OCI-LY1 (cell line): ENCODE data around the gene HSF2BP.

Experiments
- H2AFZ ChIP-seq: fragments of 200-600 bp; sonication (generic), shearing (Covaris generic); 2 replicates; pipeline ENCODE4 v1.6.0; 2014; ENCODE audit warnings: antibody characterized with exemption, mild to moderate bottlenecking, low read length
- H3F3A ChIP-seq: fragments of 200-600 bp; sonication (generic), shearing (Covaris generic); 2 replicates; pipeline ENCODE4 v1.6.0; 2014; ENCODE audit warnings: mild to moderate bottlenecking, antibody characterized with exemption, low read length, moderate library complexity; ENCODE audit not compliant: insufficient read depth
- H3K27ac ChIP-seq: fragments of 200-600 bp; sonication (generic); 2 replicates; pipeline ENCODE4 v1.5.1; 2014; ENCODE audit warnings: low read length, mixed run types, mild to moderate bottlenecking, low read depth; ENCODE audit not compliant: poor library complexity, severe bottlenecking
- H3K27me3 ChIP-seq: fragments of 200-600 bp; sonication (generic); 2 replicates; pipeline ENCODE4 v1.6.0; 2014; ENCODE audit warnings: antibody characterized with exemption, mild to moderate bottlenecking, low read length, moderate library complexity; ENCODE audit not compliant: insufficient read depth
- H3K36me3 ChIP-seq: fragments of 200-600 bp; sonication (generic); 2 replicates; pipeline ENCODE4 v1.6.1; 2014; ENCODE audit warnings: mild to moderate bottlenecking, antibody characterized with exemption, low read length, moderate library complexity, mixed read lengths; ENCODE audit not compliant: insufficient read depth
- H3K4me1 ChIP-seq: fragments of 200-600 bp; sonication (generic); 2 replicates; pipeline ENCODE4 v1.5.1; 2014; ENCODE audit warnings: mild to moderate bottlenecking, low read length, moderate library complexity; ENCODE audit not compliant: insufficient read depth, severe bottlenecking
- H3K4me2 ChIP-seq: fragments of 200-600 bp; sonication (generic), shearing (Covaris generic); 2 replicates; pipeline ENCODE4 v1.6.1; 2014; ENCODE audit warnings: low read length
- H3K4me3 ChIP-seq: fragments of 200-600 bp; sonication (generic); 2 replicates; pipeline ENCODE4 v1.5.1; 2014; ENCODE audit warnings: low read length, low read depth, mild to moderate bottlenecking, mixed read lengths; ENCODE audit not compliant: poor library complexity, severe bottlenecking
- H3K79me2 ChIP-seq: fragments of 200-600 bp; shearing (Covaris generic); 2 replicates; pipeline ENCODE4 v1.6.1; 2016; ENCODE audit warnings: mixed run types, low read length, mixed read lengths; ENCODE audit not compliant: insufficient read depth
- H3K9ac ChIP-seq: fragments of 200-600 bp; sonication (generic), shearing (Covaris generic); 2 replicates; pipeline ENCODE4 v1.6.1; 2014; ENCODE audit warnings: mild to moderate bottlenecking, low read length, mixed read lengths
- H3K9me2 ChIP-seq: fragments of 200-600 bp; sonication (generic), shearing (Covaris generic); 2 replicates; pipeline ENCODE4 v1.6.1; 2014; ENCODE audit warnings: low read depth, mild to moderate bottlenecking, low read length, mixed read lengths
- H3K9me3 ChIP-seq: fragments of 200-600 bp; shearing (Covaris generic); 2 replicates; pipeline ENCODE4 v1.6.1; 2014; ENCODE audit warnings: low read length, mixed read lengths
- H4K20me1 ChIP-seq: fragments of 200-600 bp; sonication (generic), shearing (Covaris generic); 2 replicates; pipeline ENCODE4 v1.6.0; 2016; ENCODE audit warnings: mild to moderate bottlenecking, low read length; ENCODE audit not compliant: insufficient read depth
- CTCF ChIP-seq: fragments of 200-600 bp; sonication (generic), shearing (Covaris generic); IDR thresholded peaks from 2 replicates; pipeline ENCODE4 v1.5.1; 2017; ENCODE audit warnings: mild to moderate bottlenecking, antibody characterized with exemption, low read length, moderate library complexity, mixed read lengths
- EZH2 ChIP-seq: fragments of 200-600 bp; sonication (generic), shearing (Covaris generic); IDR thresholded peaks from 2 replicates; pipeline ENCODE4 v1.8.0; 2017; ENCODE audit warnings: borderline replicate concordance, mixed run types, mild to moderate bottlenecking, antibody characterized with exemption, low read length, moderate library complexity, mixed read lengths

The HSF2BP gene

GRCh38 chr21:43665879-43666278, 6.6 kb upstream of the HSF2BP start:
- no peaks in the 10 kb centered on the region for H3K9me3 ChIP-seq
- no peak overlapping the region for H3K4me3 ChIP-seq
- peaks cover 78% of the 10 kb centered on the region for H3K36me3 ChIP-seq
- H3F3A ChIP-seq: no peaks in the 10 kb centered on the region
- no peak overlapping the region for H2AFZ ChIP-seq
- H3K9ac ChIP-seq: no peak overlapping the region
- H3K27me3 ChIP-seq: no peaks in the 10 kb centered on the region
- H4K20me1 ChIP-seq: no peaks in the 10 kb centered on the region
- TF ChIP-seq EZH2 (no peak), CTCF (no peak)
- H3K4me2 ChIP-seq: no peak overlapping the region
- H3K9me2 ChIP-seq: no peaks in the 10 kb centered on the region
- H3K4me1 ChIP-seq: peaks cover 8% of the 10 kb centered on the region
- H3K27ac ChIP-seq: no peak overlapping the region
- peaks cover 80% of the 10 kb centered on the region for H3K79me2 ChIP-seq

GRCh38 chr21:43664358-43664757, 5.1 kb upstream of the HSF2BP start:
- Histone ChIP-seq H3K36me3 (peaks cover 64% of the 10 kb centered on the region), H3K4me1 (peaks cover 13% of the 10 kb centered on the region), H4K20me1 (no peaks in the 10 kb centered on the region)

DNA sequence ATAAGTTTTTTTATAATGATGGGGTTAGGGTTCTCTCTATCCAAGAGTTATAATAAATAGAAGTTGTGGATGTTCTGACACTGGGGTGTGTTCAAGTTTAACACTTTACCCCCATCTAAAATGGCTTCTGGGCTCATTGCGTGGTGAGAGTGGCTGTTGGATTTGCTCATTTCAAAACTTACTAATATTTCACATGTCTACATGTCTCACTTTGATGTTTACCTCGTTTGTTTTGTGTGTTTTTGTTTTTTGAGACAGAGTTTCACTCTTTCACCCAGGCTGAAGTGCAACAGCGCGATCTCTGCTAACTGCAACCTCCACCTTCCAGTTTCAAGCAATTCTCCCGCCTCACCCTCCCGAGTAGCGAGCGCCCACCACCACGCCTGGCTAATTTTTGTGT, 3.7 kb upstream of the HSF2BP start:
- Histone ChIP-seq H3F3A (no peaks in the 10 kb centered on the region), H3K9me2 (no peaks in the 10 kb centered on the region), H3K4me3 (no peak overlapping the region), H3K27me3 (no peaks in the 10 kb centered on the region), H3K4me2 (no peak overlapping the region), H4K20me1 (no peaks in the 10 kb centered on the region), H3K36me3 (peaks cover 62% of the 10 kb centered on the region), H3K27ac (no peak overlapping the region), H3K9me3 (no peaks in the 10 kb centered on the region), H2AFZ (no peak overlapping the region), H3K4me1 (peaks cover 19% of the 10 kb centered on the region), H3K79me2 (peaks cover 80% of the 10 kb centered on the region), H3K9ac (no peak overlapping the region)
- TF ChIP-seq EZH2 (no peak), CTCF (no peak)

More at GRCh38 chr21:43664358-43664757, 5.1 kb upstream of the HSF2BP start:
- Histone ChIP-seq H3K79me2 (peaks cover 89% of the 10 kb centered on the region), H3K27me3 (no peaks in the 10 kb centered on the region), H3F3A (no peaks in the 10 kb centered on the region), H3K9me3 (no peaks in the 10 kb centered on the region), H3K9me2 (no peaks in the 10 kb centered on the region), H3K27ac (no peak overlapping the region), H3K9ac (no peak overlapping the region), H3K4me3 (no peak overlapping the region), H2AFZ (no peak overlapping the region), H3K4me2 (no peak overlapping the region)
- no peak for TF ChIP-seq CTCF
- no peak for TF ChIP-seq EZH2
